ENCODE results near the gene SPRR2B.

DNA sequence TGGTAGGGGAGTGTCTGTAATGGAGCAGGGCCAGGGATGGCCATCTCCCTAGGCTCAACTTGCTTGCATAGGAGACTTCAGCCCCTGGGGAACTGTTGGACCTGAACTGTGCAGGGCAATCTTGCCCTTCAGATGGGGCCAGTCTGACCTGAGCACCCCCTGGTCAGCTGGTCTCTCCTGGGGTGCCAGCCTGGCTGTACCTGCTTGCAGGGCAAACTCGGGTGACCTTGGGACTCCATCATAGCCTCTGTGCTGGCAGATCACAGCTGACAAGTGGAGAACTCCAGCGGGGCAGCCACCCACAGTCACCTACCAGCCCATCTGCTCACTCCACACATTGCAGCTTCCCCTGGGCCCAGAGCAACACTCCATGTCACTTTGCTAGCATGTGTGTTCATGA lies 22.2 kb downstream of the SPRR2B start:
- no peak for TF ChIP-seq POLR2A (IDR thresholded peaks at IDR 0.05)
- TF ChIP-seq, protein P1, sequence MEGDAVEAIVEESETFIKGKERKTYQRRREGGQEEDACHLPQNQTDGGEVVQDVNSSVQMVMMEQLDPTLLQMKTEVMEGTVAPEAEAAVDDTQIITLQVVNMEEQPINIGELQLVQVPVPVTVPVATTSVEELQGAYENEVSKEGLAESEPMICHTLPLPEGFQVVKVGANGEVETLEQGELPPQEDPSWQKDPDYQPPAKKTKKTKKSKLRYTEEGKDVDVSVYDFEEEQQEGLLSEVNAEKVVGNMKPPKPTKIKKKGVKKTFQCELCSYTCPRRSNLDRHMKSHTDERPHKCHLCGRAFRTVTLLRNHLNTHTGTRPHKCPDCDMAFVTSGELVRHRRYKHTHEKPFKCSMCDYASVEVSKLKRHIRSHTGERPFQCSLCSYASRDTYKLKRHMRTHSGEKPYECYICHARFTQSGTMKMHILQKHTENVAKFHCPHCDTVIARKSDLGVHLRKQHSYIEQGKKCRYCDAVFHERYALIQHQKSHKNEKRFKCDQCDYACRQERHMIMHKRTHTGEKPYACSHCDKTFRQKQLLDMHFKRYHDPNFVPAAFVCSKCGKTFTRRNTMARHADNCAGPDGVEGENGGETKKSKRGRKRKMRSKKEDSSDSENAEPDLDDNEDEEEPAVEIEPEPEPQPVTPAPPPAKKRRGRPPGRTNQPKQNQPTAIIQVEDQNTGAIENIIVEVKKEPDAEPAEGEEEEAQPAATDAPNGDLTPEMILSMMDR (IDR thresholded peaks at IDR 0.05): no peak
